ENCODE data around the gene PAX2.

The PAX2 gene

DNA sequence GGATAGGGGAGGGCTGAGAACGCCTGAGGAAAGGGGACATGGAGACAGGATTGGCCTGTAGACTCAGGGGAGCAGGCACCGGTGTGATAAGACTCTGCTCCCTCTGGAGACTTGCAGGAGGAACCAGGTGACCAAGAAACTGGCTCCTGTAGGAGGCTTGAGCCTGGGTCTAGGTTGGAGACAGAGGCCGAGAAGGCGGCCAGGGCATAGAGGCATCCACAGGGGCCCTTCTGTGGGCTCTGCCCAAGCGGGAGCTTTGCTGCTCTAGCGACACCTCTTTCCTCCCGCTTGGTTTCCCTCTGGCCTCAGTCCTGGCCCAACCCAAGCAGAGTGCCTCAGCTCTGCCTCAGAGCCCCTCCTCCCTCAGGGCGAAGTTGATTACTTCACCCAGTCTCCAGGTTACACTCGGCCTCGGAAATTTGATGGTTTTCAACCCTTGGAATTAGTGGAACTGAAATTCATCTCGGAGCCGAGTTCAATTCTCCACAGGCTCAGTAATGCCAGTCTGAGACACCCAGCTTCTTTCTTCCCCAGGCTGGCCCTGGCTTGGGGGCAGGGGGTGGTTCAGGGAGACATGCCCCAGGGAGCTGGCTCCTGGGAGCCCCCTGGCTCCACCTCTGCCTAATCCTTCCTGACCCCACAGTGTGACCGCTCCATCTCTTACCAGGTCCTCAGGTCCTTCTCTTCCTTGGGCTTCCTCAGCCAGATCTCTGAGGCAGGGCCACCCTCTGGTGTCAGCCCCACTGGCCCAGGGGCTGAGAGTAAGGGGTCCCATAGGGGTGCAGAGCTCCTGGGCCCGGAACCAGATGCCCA, 60.4 kb downstream of the PAX2 start:
- no peak overlapping the region for H3K4me3 ChIP-seq (ENCODE audit: low read length)
- DNase-seq (ENCODE audit: low read depth) = no peak
- TF ChIP-seq, protein P1, sequence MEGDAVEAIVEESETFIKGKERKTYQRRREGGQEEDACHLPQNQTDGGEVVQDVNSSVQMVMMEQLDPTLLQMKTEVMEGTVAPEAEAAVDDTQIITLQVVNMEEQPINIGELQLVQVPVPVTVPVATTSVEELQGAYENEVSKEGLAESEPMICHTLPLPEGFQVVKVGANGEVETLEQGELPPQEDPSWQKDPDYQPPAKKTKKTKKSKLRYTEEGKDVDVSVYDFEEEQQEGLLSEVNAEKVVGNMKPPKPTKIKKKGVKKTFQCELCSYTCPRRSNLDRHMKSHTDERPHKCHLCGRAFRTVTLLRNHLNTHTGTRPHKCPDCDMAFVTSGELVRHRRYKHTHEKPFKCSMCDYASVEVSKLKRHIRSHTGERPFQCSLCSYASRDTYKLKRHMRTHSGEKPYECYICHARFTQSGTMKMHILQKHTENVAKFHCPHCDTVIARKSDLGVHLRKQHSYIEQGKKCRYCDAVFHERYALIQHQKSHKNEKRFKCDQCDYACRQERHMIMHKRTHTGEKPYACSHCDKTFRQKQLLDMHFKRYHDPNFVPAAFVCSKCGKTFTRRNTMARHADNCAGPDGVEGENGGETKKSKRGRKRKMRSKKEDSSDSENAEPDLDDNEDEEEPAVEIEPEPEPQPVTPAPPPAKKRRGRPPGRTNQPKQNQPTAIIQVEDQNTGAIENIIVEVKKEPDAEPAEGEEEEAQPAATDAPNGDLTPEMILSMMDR (conservative IDR thresholded peaks at IDR 0.05; ENCODE audit: low read length) = no peak

DNA sequence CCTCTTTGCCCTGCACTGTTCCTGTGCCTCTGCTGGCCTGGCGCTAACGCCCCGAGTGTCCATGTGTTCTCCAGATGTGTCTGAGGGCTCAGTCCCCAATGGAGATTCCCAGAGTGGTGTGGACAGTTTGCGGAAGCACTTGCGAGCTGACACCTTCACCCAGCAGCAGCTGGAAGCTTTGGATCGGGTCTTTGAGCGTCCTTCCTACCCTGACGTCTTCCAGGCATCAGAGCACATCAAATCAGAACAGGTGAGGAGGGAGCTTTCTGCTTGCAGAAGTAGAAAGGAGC, 60.9 kb downstream of the PAX2 start:
- H3K4me3 ChIP-seq (ENCODE audit: low read length) = no peak overlapping the region
- TF ChIP-seq, protein P1 (conservative IDR thresholded peaks at IDR 0.05; ENCODE audit: low read length) = no peak

DNA sequence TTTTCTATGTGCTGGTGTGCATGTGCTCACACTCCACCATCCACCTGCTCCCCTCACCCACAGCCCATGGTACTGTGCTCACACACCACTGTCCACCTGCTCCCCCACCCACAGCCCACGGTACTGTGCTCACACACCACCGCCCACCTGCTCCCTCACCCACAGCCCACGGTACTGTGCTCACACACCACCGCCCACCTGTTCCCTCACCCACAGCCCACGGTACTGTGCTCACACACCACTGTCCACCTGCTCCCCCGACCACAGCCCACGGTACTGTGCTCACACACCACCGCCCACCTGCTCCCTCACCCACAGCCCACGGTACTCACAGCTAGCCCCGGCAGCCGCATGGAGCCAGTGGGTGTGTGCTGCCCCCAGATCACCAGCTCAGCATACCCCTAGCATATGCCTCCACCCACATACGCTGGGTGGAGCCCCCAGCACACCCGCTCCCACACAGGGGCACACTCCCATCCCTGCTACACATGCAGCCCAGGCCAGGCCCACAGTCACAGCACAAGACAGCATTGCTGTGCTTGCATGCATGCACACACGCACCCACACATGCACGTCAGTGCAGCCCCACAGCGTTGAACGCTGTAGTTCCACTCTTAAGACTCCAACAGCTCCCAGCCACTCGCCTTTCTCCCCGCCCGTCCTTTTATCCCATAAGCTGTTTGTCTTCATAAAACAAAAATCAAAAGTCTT, 62.0 kb downstream of the PAX2 start:
- no peak overlapping the region for H3K4me3 ChIP-seq (ENCODE audit: low read length)
- TF ChIP-seq, protein P1 (conservative IDR thresholded peaks at IDR 0.05; ENCODE audit: low read length) = no peak
- no peak for DNase-seq (ENCODE audit: low read depth)

More for the DNA sequence above, 60.9 kb downstream of the PAX2 start:
- DNase-seq (ENCODE audit: low read depth) = no peak

DNA sequence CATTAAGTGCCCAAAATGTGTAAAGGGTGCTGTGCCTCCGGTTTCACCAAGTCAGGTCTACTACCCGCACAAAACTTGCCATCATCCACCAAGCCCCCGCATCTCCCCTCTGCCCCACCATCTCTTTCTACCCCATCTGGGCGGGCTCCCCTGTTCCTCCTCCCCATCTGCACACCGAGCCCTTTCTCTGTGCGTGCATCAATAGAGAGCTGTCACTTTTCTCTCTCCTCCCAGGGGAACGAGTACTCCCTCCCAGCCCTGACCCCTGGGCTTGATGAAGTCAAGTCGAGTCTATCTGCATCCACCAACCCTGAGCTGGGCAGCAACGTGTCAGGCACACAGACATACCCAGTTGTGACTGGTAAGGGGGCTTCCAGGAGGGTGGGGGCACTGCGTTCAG, 63.5 kb downstream of the PAX2 start:
- TF ChIP-seq, protein P1 (conservative IDR thresholded peaks at IDR 0.05; ENCODE audit: low read length) = no peak
- DNase-seq (ENCODE audit: low read depth) = no peak

DNA sequence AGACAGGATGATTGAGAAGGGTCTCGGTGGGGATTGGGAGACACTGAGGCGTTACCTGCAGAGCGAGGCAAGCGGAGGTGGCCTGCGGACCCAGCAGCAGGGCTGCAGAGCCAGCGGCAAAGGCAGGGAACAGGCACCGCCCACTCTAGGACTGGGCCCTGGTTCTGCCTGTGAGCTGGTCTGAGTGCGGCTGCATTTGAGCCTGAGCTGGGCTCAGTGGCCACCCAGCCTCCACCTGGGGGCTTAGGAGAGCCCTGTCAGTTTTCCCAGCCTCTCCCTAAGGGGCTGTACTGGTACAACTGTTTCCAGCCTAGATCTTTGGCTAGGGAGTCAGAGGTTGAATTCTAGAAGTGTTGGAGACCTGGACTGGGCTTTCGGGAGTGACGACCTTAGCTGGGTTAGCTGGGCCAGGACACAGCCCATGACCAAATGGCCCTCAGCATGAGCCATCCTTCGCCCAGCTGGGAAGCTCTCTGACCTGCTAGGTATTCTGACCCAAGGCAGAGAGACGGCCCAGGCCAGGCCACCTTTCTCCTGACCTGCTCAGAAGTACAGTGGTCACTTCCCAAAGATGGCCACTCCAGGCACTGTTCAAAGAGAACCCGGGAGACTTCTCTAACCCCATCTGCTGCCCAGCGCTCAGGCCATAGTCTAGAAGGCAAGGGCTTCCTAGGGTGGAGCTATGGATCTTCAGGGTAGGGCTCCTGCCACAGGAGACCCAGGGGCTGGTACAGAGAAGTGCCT, 64.9 kb downstream of the PAX2 start:
- no peak for DNase-seq (ENCODE audit: low read depth)
- TF ChIP-seq, protein P1 (conservative IDR thresholded peaks at IDR 0.05; ENCODE audit: low read length) = no peak

More for the DNA sequence above, 63.5 kb downstream of the PAX2 start:
- no peak overlapping the region for H3K4me3 ChIP-seq (ENCODE audit: low read length)

DNA sequence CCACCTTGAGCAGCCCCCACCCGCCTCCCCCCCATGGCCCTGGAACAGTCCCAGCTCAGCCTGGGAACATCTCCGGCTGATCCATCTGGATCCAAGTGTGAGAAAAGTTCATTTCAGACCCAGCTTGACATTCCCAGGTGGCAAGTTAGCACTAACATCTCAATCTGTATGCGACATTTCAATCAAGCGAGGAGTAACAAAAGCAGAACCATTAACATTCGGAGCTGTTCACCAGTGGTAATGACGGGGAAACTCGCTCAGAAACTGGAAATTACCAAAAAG, 65.4 kb downstream of the PAX2 start:
- TF ChIP-seq, protein P1 (conservative IDR thresholded peaks at IDR 0.05; ENCODE audit: low read length) = no peak
- no peak for DNase-seq (ENCODE audit: low read depth)
- H3K4me3 ChIP-seq (ENCODE audit: low read length) = no peak overlapping the region

More for the DNA sequence above, 64.9 kb downstream of the PAX2 start:
- H3K4me3 ChIP-seq (ENCODE audit: low read length) = no peak overlapping the region

All from AG10803 (cell line).